Osteoblast (primary cell): ENCODE measurements around the gene RANBP10. TPM values are rescaled to one million over a fixed set of nuclear protein-coding genes. Genes with fewer than 3 reads are reported as not detected.
"Not testable (repeated sequence)": the region's sequence is repeated elsewhere in the genome, so short reads cannot be mapped to it uniquely, and the experiment has no call there.

ENCODE experiments used
- DNase-seq: peaks from one replicate; pipeline ENCODE4 v3.0.0; 2011; ENCODE audit warnings: low spot score, mixed read lengths; ENCODE audit not compliant: insufficient read length; ENCODE audit errors: missing footprints
- H2AFZ ChIP-seq: 2 replicates; pipeline ENCODE4 v1.6.0; 2011; ENCODE audit warnings: mild to moderate bottlenecking, low read length
- H3K27ac ChIP-seq: 2 replicates; pipeline ENCODE4 v1.5.1; 2011; ENCODE audit warnings: mild to moderate bottlenecking, low read depth, low read length, moderate library complexity
- H3K27me3 ChIP-seq: 2 replicates; pipeline ENCODE4 v1.6.0; 2012; ENCODE audit warnings: mild to moderate bottlenecking, control low read depth, inconsistent platforms, low read length, moderate library complexity; ENCODE audit not compliant: insufficient read depth
- H3K36me3 ChIP-seq: 2 replicates; pipeline ENCODE4 v1.5.1; 2011; ENCODE audit warnings: mild to moderate bottlenecking, low read length, control low read depth, moderate library complexity; ENCODE audit not compliant: insufficient read depth
- H3K4me1 ChIP-seq: 2 replicates; pipeline ENCODE4 v1.5.1; 2011; ENCODE audit warnings: mild to moderate bottlenecking, low read length, control low read depth, moderate library complexity; ENCODE audit not compliant: insufficient read depth
- H3K4me2 ChIP-seq: 2 replicates; pipeline ENCODE4 v1.6.0; 2011; ENCODE audit warnings: mild to moderate bottlenecking, low read length; ENCODE audit not compliant: insufficient read depth
- H3K4me3 ChIP-seq: fragments of 200-600 bp; sonication (generic); 3 replicates; pipeline ENCODE4 v1.5.1; 2012; ENCODE audit warnings: mild to moderate bottlenecking, low read length, inconsistent platforms; ENCODE audit not compliant: insufficient read depth
- H3K79me2 ChIP-seq: 2 replicates; pipeline ENCODE4 v1.6.0; 2012; ENCODE audit warnings: mild to moderate bottlenecking, low read length, control low read depth, inconsistent platforms; ENCODE audit not compliant: insufficient read depth
- H3K9me3 ChIP-seq: 2 replicates; pipeline ENCODE4 v1.5.1; 2011; ENCODE audit warnings: low read depth, low read length, control low read depth
- H4K20me1 ChIP-seq: 2 replicates; pipeline ENCODE4 v1.6.0; 2012; ENCODE audit warnings: mild to moderate bottlenecking, low read length, control low read depth; ENCODE audit not compliant: insufficient read depth
- CTCF ChIP-seq: IDR thresholded peaks from 2 replicates; pipeline ENCODE4 v1.5.1; 2011; ENCODE audit warnings: mild to moderate bottlenecking, low read depth, low read length, moderate library complexity; ENCODE audit errors: extremely low read depth
- total RNA-seq: library from RNA; depleted of rRNA; stranded (reverse); fragments of >200 nt; gene quantifications from 2 replicates; pipeline ENCODE4 v1.2.3, GENCODE V29; 2012

Gene RANBP10
- total RNA-seq, 1 donor: 5.4 TPM

GRCh38 chr16:67752641-67753040 is 53.7 kb downstream of the RANBP10 start:
- Histone ChIP-seq H2AFZ (no peak overlapping the region), H3K27ac (no peak overlapping the region), H4K20me1 (peaks cover 3% of the 10 kb centered on the region), H3K9me3 (no peaks in the 10 kb centered on the region), H3K4me2 (no peak overlapping the region), H3K36me3 (no peaks in the 10 kb centered on the region), H3K27me3 (no peaks in the 10 kb centered on the region), H3K4me1 (no peaks in the 10 kb centered on the region), H3K79me2 (no peaks in the 10 kb centered on the region), H3K4me3 (no peak overlapping the region)
- DNase-seq: no peak
- no peak for TF ChIP-seq CTCF

DNA sequence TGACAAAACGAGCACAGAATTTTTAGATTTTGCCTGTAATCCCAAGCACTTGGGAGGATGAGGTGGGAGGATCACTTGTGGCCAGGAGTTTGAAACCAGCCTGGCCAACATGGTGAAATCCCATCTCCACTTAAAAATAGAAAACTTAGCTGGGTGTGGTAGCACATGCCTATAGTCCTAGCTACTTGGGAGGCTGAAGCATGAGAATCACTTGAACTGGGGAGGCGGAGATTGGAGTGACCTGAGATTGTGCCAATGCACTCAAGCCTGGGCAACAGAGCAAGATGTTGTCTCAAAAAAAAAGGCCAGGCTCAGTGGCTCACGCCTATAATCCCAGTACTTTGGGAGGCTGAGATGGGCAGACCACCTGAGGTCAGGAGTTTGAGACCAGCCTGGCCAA is 55.0 kb downstream of the RANBP10 start:
- not testable (repeated sequence) for H3K4me2 ChIP-seq, H3K9me3 ChIP-seq, H2AFZ ChIP-seq, DNase-seq, H3K36me3 ChIP-seq, H4K20me1 ChIP-seq, H3K4me1 ChIP-seq, H3K79me2 ChIP-seq, H3K27ac ChIP-seq, H3K27me3 ChIP-seq, H3K4me3 ChIP-seq

DNA sequence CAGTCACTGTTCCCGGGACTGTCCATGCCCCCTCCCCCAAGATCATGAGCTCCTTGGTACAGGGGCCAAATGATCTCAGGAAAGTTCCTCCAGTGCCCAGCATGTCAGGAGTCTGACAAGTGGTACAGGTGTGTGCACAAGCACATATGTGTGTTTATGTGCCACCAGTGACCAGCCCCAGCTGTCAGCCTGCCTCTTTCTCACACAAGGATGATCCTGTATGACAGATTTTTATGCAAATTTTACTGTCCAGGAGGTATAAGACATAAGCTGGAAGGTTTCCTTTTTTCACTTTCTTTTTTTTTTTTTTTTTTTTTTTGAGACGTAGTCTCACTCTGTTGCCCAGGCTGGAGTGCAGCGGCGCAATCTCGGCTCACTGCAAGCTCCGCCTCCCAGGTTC is 55.9 kb downstream of the RANBP10 start:
- H2AFZ ChIP-seq: no peak overlapping the region
- H3K9me3 ChIP-seq: no peaks in the 10 kb centered on the region
- no peak for TF ChIP-seq CTCF
- no peaks in the 10 kb centered on the region for H3K27me3 ChIP-seq
- H3K4me3 ChIP-seq: no peak overlapping the region
- no peaks in the 10 kb centered on the region for H3K36me3 ChIP-seq
- no peaks in the 10 kb centered on the region for H3K4me1 ChIP-seq
- no peak overlapping the region for H3K4me2 ChIP-seq
- peaks cover 2% of the 10 kb centered on the region for H4K20me1 ChIP-seq
- DNase-seq: no peak
- no peak overlapping the region for H3K27ac ChIP-seq
- H3K79me2 ChIP-seq: no peaks in the 10 kb centered on the region

- Histone ChIP-seq H3K4me3 (no peak overlapping the region), H4K20me1 (no peaks in the 10 kb centered on the region), H3K27ac (no peak overlapping the region), H3K27me3 (no peaks in the 10 kb centered on the region), H3K4me2 (no peak overlapping the region), H3K36me3 (no peaks in the 10 kb centered on the region), H3K9me3 (no peaks in the 10 kb centered on the region), H2AFZ (no peak overlapping the region), H3K4me1 (no peaks in the 10 kb centered on the region), H3K79me2 (no peaks in the 10 kb centered on the region)
- DNase-seq: no peak
- no peak for TF ChIP-seq CTCF
Measured at GRCh38 chr16:67749436-67750078, 56.8 kb downstream of the RANBP10 start.
